ENCODE results near the gene NPM3. TPM values are rescaled to one million over a fixed set of nuclear protein-coding genes. Genes with fewer than 3 reads are reported as not detected.
A peak's percentile ranks its signal among the peaks of the same experiment; 100 is the strongest.

NPM3 gene
- total and polyA plus RNA-seq, 4 donors, result 3.4 to 24.9 (median 12.4) TPM

- Histone ChIP-seq H3K4me1 (ENCODE audit: control insufficient read depth in 4 of 4, insufficient read depth in 4 of 4, low read length in 3 of 4) (peaks cover 0 to 25% (median 8%) of the 10 kb centered on the region in 4 donors), H3K9me3 (ENCODE audit: control insufficient read depth in 4 of 4, low read length in 3 of 4) (no peaks in the 10 kb centered on the region), H3K4me3 (ENCODE audit: low read depth in 1 of 3, low read length in 3 of 3) (no peak overlapping the region), H3K9ac (ENCODE audit: low read depth in 1 of 2, low read length in 2 of 2) (no peak overlapping the region), H3K27me3 (ENCODE audit: control insufficient read depth in 4 of 4, insufficient read depth in 4 of 4, low read length in 3 of 4) (no peaks in the 10 kb centered on the region), H3K36me3 (ENCODE audit: control insufficient read depth in 4 of 4, insufficient read depth in 3 of 4, low read depth in 1 of 4, low read length in 3 of 4) (no peaks in the 10 kb centered on the region), H3K27ac (ENCODE audit: low read depth in 1 of 2, low read length in 2 of 2) (peak overlapping the region in 1 of 2 donors; percentile 74)
- WGBS, result 39% methylated on average over 31 of the region's 31 CpGs
- TF ChIP-seq YY1 (IDR thresholded peaks at IDR 0.05) (no peak), JUND (IDR thresholded peaks at IDR 0.05) (no peak), FOXA1 (IDR thresholded peaks at IDR 0.05) (no peak), TAF1 (conservative IDR thresholded peaks at IDR 0.05) (no peak), CTCF (IDR thresholded peaks at IDR 0.05; ENCODE audit: low read depth, low read length, missing input control) (no peak), SP1 (IDR thresholded peaks at IDR 0.05) (no peak), EGR1 (IDR thresholded peaks at IDR 0.05; ENCODE audit: low read depth in 2 of 2) (no peak), NR2F2 (IDR thresholded peaks at IDR 0.05) (no peak)
- TF ChIP-seq, protein P1, sequence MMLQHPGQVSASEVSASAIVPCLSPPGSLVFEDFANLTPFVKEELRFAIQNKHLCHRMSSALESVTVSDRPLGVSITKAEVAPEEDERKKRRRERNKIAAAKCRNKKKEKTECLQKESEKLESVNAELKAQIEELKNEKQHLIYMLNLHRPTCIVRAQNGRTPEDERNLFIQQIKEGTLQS (IDR thresholded peaks at IDR 0.05), result no peak
- peak; percentile 79 for DNase-seq (ENCODE audit: low spot score)
Measured at GRCh38 chr10:101829561-101830315, 46.5 kb upstream of the NPM3 start.

DNA sequence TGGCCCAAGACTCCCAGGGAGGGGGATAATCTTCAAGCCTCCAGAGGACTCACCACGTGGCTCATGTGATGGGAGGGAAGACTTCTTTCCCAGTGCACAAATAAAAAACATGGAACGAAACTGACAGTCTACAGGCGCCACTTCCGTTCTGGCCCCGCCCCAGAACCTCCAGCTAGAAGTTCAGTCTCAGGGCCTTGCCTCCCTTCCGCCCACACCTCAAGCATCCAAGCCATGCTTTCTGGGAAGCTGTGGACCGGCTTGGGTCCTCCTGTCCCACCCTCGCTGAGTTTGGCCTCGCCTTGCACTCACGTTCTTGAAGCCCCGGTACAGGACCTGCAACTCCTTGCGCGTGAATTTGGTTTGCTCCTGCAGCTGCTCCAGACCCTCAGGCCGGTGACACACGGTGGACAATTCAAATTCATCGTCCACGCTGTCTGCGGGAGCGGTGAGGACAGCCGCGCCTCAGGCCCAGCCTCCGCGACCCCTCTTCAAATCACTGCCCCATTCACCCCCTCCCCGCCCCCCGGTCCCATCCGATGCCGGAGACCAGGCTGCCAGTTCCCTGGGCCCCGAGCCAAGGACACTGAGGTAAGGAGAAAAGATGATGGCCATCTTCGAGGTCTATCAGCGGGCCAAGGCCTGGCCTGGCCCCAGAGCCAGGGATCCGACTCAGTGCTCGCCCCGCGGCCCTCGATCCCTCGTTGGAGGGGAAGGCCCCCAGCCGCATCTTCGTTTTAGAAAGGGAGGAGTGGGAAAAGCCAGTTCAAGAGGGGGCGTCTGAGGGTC lies 45.7 kb upstream of the NPM3 start:
- Histone ChIP-seq H3K36me3 (ENCODE audit: control insufficient read depth in 4 of 4, insufficient read depth in 3 of 4, low read depth in 1 of 4, low read length in 3 of 4) (no peaks in the 10 kb centered on the region), H3K9ac (ENCODE audit: low read depth in 1 of 2, low read length in 2 of 2) (no peak overlapping the region), H3K4me3 (ENCODE audit: low read depth in 1 of 3, low read length in 3 of 3) (no peak overlapping the region), H3K27ac (ENCODE audit: low read depth in 1 of 2, low read length in 2 of 2) (no peak overlapping the region), H3K4me1 (ENCODE audit: control insufficient read depth in 4 of 4, insufficient read depth in 4 of 4, low read length in 3 of 4) (peaks cover 0 to 25% (median 8%) of the 10 kb centered on the region in 4 donors), H3K27me3 (ENCODE audit: control insufficient read depth in 4 of 4, insufficient read depth in 4 of 4, low read length in 3 of 4) (no peaks in the 10 kb centered on the region), H3K9me3 (ENCODE audit: control insufficient read depth in 4 of 4, low read length in 3 of 4) (no peaks in the 10 kb centered on the region)
- no peak for DNase-seq (ENCODE audit: low spot score)
- WGBS, result 83% methylated on average over 39 of the region's 39 CpGs
- TF ChIP-seq RAD21 (IDR thresholded peaks at IDR 0.05), result no peak
- no peak for TF ChIP-seq YY1 (IDR thresholded peaks at IDR 0.05)

GRCh38 chr10:101827919-101828600 lies 44.8 kb upstream of the NPM3 start:
- Histone ChIP-seq H3K4me1 (ENCODE audit: control insufficient read depth in 4 of 4, insufficient read depth in 4 of 4, low read length in 3 of 4) (peaks cover 0 to 25% (median 8%) of the 10 kb centered on the region in 4 donors), H3K4me3 (ENCODE audit: low read depth in 1 of 3, low read length in 3 of 3) (no peak overlapping the region), H3K9ac (ENCODE audit: low read depth in 1 of 2, low read length in 2 of 2) (no peak overlapping the region), H3K9me3 (ENCODE audit: control insufficient read depth in 4 of 4, low read length in 3 of 4) (no peaks in the 10 kb centered on the region), H3K36me3 (ENCODE audit: control insufficient read depth in 4 of 4, insufficient read depth in 3 of 4, low read depth in 1 of 4, low read length in 3 of 4) (no peaks in the 10 kb centered on the region), H3K27ac (ENCODE audit: low read depth in 1 of 2, low read length in 2 of 2) (no peak overlapping the region), H3K27me3 (ENCODE audit: control insufficient read depth in 4 of 4, insufficient read depth in 4 of 4, low read length in 3 of 4) (no peaks in the 10 kb centered on the region)
- TF ChIP-seq FOXA2 (IDR thresholded peaks at IDR 0.05), result no peak
- no peak for TF ChIP-seq EGR1 (IDR thresholded peaks at IDR 0.05; ENCODE audit: low read depth in 2 of 2)
- no peak for TF ChIP-seq MAX (IDR thresholded peaks at IDR 0.05)
- no peak for TF ChIP-seq YY1 (IDR thresholded peaks at IDR 0.05)
- no peak for TF ChIP-seq HNF4A (conservative IDR thresholded peaks at IDR 0.05)
- TF ChIP-seq NR2F2 (IDR thresholded peaks at IDR 0.05), result no peak
- no peak for TF ChIP-seq HNF4G (IDR thresholded peaks at IDR 0.05)
- WGBS, result 92% methylated on average over 10 of the region's 10 CpGs
- DNase-seq (ENCODE audit: low spot score), result no peak
